Measurements from ENCODE around the gene POGLUT2. TPM values are rescaled to one million over a fixed set of nuclear protein-coding genes. Genes with fewer than 3 reads are reported as not detected.

POGLUT2 gene
- total RNA-seq, 4 donors from 2014 or later, result 3.1 to 4.1 (median 3.4) TPM

- TF ChIP-seq CTCF (IDR thresholded peaks at IDR 0.05; ENCODE audit: low read depth), result no peak
Observed at GRCh38 chr13:102773441-102774213, 25.1 kb downstream of the POGLUT2 start, which contains the start of gene TEX30. TSS of gene TEX30 (minus strand) at chr13:102773786. CDS start at chr13:102770026, 3,760 bp downstream.

GRCh38 chr13:102772042-102772425, 26.7 kb downstream of the POGLUT2 start:
- no peak for TF ChIP-seq CTCF (IDR thresholded peaks at IDR 0.05; ENCODE audit: low read depth)

- TF ChIP-seq CTCF (IDR thresholded peaks at IDR 0.05; ENCODE audit: low read depth), result no peak
Observed at GRCh38 chr13:102771298-102772041, 27.3 kb downstream of the POGLUT2 start.

GRCh38 chr13:102770435-102770834, 28.3 kb downstream of the POGLUT2 start:
- no peak for TF ChIP-seq CTCF (IDR thresholded peaks at IDR 0.05; ENCODE audit: low read depth)

GRCh38 chr13:102769679-102770078, 29.1 kb downstream of the POGLUT2 start:
- TF ChIP-seq CTCF (IDR thresholded peaks at IDR 0.05; ENCODE audit: low read depth), result no peak

- no peak for TF ChIP-seq CTCF (IDR thresholded peaks at IDR 0.05; ENCODE audit: low read depth)
Observed at GRCh38 chr13:102768909-102769308, 29.9 kb downstream of the POGLUT2 start.

- no peak for TF ChIP-seq CTCF (IDR thresholded peaks at IDR 0.05; ENCODE audit: low read depth)
Observed at GRCh38 chr13:102763741-102764140, 35.0 kb downstream of the POGLUT2 start.

Data from subcutaneous adipose tissue (tissue), 4 donors.